GM18951 (cell line): ENCODE measurements around the gene BAIAP2L2.

Experiments used
- POLR2A ChIP-seq: IDR thresholded peaks from 4 replicates; pipeline ENCODE4 v1.6.1; 2011; ENCODE audit warnings: mild to moderate bottlenecking; ENCODE audit not compliant: insufficient read length, insufficient read depth; ENCODE audit errors: extremely low read depth
- in situ Hi-C: fragments of 300-500 bp; cut with MboI; formaldehyde crosslinking; loops from one replicate; pipeline ENCODE4 v1.12.0; 2022; ENCODE audit warnings: low sequenced_read_pairs, mixed read lengths, inconsistent platforms; ENCODE audit not compliant: unreplicated experiment

The BAIAP2L2 gene

GRCh38 chr22:38108561-38109319 lies 1.7 kb downstream of the BAIAP2L2 start:
- TF ChIP-seq POLR2A, result no peak
- in situ Hi-C loops, result no loop called here

GRCh38 chr22:38107692-38108515 lies 2.6 kb downstream of the BAIAP2L2 start:
- TF ChIP-seq POLR2A, result no peak
- in situ Hi-C loops, result no loop called here

GRCh38 chr22:38106814-38107578 lies 3.5 kb downstream of the BAIAP2L2 start:
- in situ Hi-C loops, result no loop called here

GRCh38 chr22:38104084-38104483 lies 6.4 kb downstream of the BAIAP2L2 start:
- TF ChIP-seq POLR2A, result no peak
- in situ Hi-C loops, result no loop called here

More at GRCh38 chr22:38106814-38107578, 3.5 kb downstream of the BAIAP2L2 start:
- TF ChIP-seq POLR2A, result no peak

- no peak for TF ChIP-seq POLR2A
- in situ Hi-C loops, result no loop called here
Measured at GRCh38 chr22:38103641-38104040, 6.8 kb downstream of the BAIAP2L2 start.

- TF ChIP-seq POLR2A, result no peak
- in situ Hi-C loops, result no loop called here
Measured at GRCh38 chr22:38098410-38099249, 11.9 kb downstream of the BAIAP2L2 start.

- no peak for TF ChIP-seq POLR2A
- in situ Hi-C loops, result no loop called here
Measured at GRCh38 chr22:38097557-38098409, 12.7 kb downstream of the BAIAP2L2 start.

GRCh38 chr22:38097058-38097457 lies 13.4 kb downstream of the BAIAP2L2 start:
- in situ Hi-C loops, result no loop called here
- no peak for TF ChIP-seq POLR2A

- TF ChIP-seq POLR2A, result no peak
- in situ Hi-C loops, result no loop called here
Measured at GRCh38 chr22:38089474-38089851, 21.0 kb downstream of the BAIAP2L2 start.

GRCh38 chr22:38088629-38089473 lies 21.6 kb downstream of the BAIAP2L2 start:
- in situ Hi-C loops, result no loop called here
- TF ChIP-seq POLR2A, result no peak

- no peak for TF ChIP-seq POLR2A
- in situ Hi-C loops, result no loop called here
Measured at GRCh38 chr22:38087855-38088254, 22.6 kb downstream of the BAIAP2L2 start.
